Colon (tissue), 2 donors: Measurements from ENCODE around the gene PTCRA.

Experiments
- FAIRE-seq: peaks from 2 replicates; lab custom pipeline; 2012; peaks lifted over from hg19 to GRCh38; lab: Jason Lieb, UNC
- donor health status: control.
- donor health status: control.

PTCRA gene

GRCh38 chr6:42904467-42904866 lies 11.4 kb upstream of the PTCRA start:
- no peak for FAIRE-seq

GRCh38 chr6:42907336-42907735 lies 8.5 kb upstream of the PTCRA start:
- FAIRE-seq = no peak

- FAIRE-seq = no peak
Measured at GRCh38 chr6:42909835-42910234, 6.0 kb upstream of the PTCRA start.

- FAIRE-seq = no peak
Measured at GRCh38 chr6:42911171-42912021, 4.5 kb upstream of the PTCRA start.

GRCh38 chr6:42914546-42914945 lies 1.3 kb upstream of the PTCRA start:
- FAIRE-seq = no peak

GRCh38 chr6:42916288-42916687 lies 435 bp downstream of the PTCRA start:
- no peak for FAIRE-seq

GRCh38 chr6:42921801-42922200 lies 5.9 kb downstream of the PTCRA start:
- no peak for FAIRE-seq

- FAIRE-seq = no peak
Measured at GRCh38 chr6:42923666-42924065, 7.8 kb downstream of the PTCRA start.

GRCh38 chr6:42925248-42925857 lies 9.5 kb downstream of the PTCRA start:
- no peak for FAIRE-seq

GRCh38 chr6:42928986-42929820 lies 13.3 kb downstream of the PTCRA start, which contains the start of gene CNPY3:
CNPY3 (plus strand) TSS chr6:42929480; CDS start chr6:42929571, 91 bp downstream.
- FAIRE-seq = no peak

- FAIRE-seq = no peak
Measured at GRCh38 chr6:42929821-42930360, 14.0 kb downstream of the PTCRA start.

- no peak for FAIRE-seq
Measured at GRCh38 chr6:42932412-42932811, 16.6 kb downstream of the PTCRA start.

- FAIRE-seq = no peak
Measured at GRCh38 chr6:42933205-42933604, 17.4 kb downstream of the PTCRA start.

- FAIRE-seq = no peak
Measured at GRCh38 chr6:42935322-42935721, 19.5 kb downstream of the PTCRA start.

- no peak for FAIRE-seq
Measured at GRCh38 chr6:42936398-42936797, 20.5 kb downstream of the PTCRA start.

GRCh38 chr6:42937548-42938427 lies 21.9 kb downstream of the PTCRA start:
- FAIRE-seq = no peak

GRCh38 chr6:42938428-42938796 lies 22.6 kb downstream of the PTCRA start:
- no peak for FAIRE-seq

GRCh38 chr6:42938987-42939809 lies 23.3 kb downstream of the PTCRA start:
- FAIRE-seq = no peak

- FAIRE-seq = no peak
Measured at GRCh38 chr6:42939810-42940167, 23.9 kb downstream of the PTCRA start.

- FAIRE-seq = no peak
Measured at GRCh38 chr6:42940493-42941045, 24.7 kb downstream of the PTCRA start.
